Ovary (tissue), 3 donors: ENCODE data around the gene TMCC2.

ENCODE experiments used
- EP300 ChIP-seq: sonication (generic); formaldehyde crosslinking; IDR thresholded peaks from one replicate; pipeline ENCODE4 v1.6.1; 2017; ENCODE audit warnings: antibody characterized with exemption
- TF ChIP-seq, protein P1 (sequence below), 3 donors: fragments of 450-650 bp in 2 of 3; fragments of 200-600 bp in 1 of 3; IDR thresholded peaks; one replicate each; pipeline versions ENCODE4 v1.5.1 to v1.8.0; 2016 to 2022; ENCODE audit warnings: antibody characterized with exemption in 3 of 3, mild to moderate bottlenecking in 1 of 3
- donor health status: DM: no; HTN: no; CAD: no.

DNA sequence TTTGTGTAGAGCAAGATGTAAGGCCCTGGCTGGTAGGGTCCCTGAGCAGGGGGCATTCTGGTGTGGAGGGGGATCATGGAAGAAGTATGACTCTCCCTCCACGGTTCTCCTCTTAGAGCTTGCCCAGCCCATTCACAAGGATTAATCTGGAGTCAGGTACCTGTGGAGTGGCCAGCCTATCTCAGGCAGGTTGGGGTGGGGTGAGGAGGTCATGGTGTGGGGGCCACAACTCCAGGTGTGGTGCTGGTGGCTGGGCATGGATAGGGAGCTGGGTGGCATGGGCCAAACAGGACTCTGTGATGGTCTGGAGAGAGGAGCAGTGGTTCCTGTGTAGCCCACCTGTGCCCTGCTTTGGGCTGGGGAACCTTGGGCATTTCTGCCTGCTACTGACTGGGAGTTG lies 32.3 kb downstream of the TMCC2 start:
- TF ChIP-seq, protein P1, sequence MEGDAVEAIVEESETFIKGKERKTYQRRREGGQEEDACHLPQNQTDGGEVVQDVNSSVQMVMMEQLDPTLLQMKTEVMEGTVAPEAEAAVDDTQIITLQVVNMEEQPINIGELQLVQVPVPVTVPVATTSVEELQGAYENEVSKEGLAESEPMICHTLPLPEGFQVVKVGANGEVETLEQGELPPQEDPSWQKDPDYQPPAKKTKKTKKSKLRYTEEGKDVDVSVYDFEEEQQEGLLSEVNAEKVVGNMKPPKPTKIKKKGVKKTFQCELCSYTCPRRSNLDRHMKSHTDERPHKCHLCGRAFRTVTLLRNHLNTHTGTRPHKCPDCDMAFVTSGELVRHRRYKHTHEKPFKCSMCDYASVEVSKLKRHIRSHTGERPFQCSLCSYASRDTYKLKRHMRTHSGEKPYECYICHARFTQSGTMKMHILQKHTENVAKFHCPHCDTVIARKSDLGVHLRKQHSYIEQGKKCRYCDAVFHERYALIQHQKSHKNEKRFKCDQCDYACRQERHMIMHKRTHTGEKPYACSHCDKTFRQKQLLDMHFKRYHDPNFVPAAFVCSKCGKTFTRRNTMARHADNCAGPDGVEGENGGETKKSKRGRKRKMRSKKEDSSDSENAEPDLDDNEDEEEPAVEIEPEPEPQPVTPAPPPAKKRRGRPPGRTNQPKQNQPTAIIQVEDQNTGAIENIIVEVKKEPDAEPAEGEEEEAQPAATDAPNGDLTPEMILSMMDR (IDR thresholded peaks at IDR 0.05): no peak
- no peak for TF ChIP-seq EP300
